Stimulated activated naive CD4-positive, alpha-beta T cell (primary cell): Measurements from ENCODE around the gene ST6GAL2.

Source experiments
- DNase-seq, 6 experiments: peaks; one replicate each; lab custom pipeline; 2025; lab: John Stamatoyannopoulos, UW

The ST6GAL2 gene, protein sequence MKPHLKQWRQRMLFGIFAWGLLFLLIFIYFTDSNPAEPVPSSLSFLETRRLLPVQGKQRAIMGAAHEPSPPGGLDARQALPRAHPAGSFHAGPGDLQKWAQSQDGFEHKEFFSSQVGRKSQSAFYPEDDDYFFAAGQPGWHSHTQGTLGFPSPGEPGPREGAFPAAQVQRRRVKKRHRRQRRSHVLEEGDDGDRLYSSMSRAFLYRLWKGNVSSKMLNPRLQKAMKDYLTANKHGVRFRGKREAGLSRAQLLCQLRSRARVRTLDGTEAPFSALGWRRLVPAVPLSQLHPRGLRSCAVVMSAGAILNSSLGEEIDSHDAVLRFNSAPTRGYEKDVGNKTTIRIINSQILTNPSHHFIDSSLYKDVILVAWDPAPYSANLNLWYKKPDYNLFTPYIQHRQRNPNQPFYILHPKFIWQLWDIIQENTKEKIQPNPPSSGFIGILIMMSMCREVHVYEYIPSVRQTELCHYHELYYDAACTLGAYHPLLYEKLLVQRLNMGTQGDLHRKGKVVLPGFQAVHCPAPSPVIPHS

GRCh38 chr2:106885971-106886915 is at the start of gene ST6GAL2:
ST6GAL2 (minus strand) TSS chr2:106886167; CDS start chr2:106843977, 42,190 bp downstream.
- DNase-seq, result no peak

DNA sequence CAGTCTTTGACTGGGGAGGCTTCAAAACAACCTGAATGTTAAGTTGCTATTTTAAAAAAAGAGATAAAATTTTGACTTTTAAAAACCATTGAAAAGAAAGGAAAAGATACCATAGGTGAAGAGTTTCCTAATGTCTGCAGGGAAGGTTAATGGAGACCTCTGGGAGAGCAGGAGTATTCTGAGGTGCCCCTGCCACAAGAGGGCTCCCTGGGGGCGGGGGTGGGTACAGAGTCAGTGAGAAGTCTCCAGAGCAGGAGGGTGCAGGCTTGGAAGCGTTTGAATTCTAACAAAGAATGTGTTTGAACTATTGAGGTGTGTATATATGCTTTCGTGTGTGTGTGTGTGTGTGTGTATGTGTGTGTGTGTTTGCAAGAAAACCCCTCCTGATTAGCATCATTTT is 46.7 kb upstream of the ST6GAL2 start:
- no peak for DNase-seq

GRCh38 chr2:106931717-106932335 is 45.9 kb upstream of the ST6GAL2 start:
- no peak for DNase-seq

GRCh38 chr2:106921451-106921850 is 35.5 kb upstream of the ST6GAL2 start:
- DNase-seq, result no peak

- DNase-seq, result no peak
Observed at GRCh38 chr2:106919012-106919411, 33.0 kb upstream of the ST6GAL2 start.

DNA sequence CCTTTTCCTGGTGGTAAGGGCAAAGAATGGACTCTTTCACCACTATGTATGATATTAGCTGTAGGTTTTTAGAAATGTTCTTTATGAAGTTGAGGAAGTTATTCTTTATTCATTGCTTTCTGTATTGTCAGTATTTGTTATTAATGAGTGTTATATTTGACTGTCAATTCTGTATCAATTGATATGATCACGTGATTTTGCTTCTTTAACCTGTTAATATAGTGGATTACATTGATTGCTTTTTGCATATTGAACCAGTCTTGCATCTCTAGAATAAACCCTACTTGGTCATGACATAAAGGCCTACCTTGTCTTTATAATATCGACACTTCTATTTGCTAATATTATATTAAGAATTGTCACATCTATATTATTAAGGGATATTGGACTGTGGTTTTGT is 18.3 kb upstream of the ST6GAL2 start:
- no peak for DNase-seq

- DNase-seq, result no peak
Observed at GRCh38 chr2:106899786-106900530, 14.0 kb upstream of the ST6GAL2 start.

DNA sequence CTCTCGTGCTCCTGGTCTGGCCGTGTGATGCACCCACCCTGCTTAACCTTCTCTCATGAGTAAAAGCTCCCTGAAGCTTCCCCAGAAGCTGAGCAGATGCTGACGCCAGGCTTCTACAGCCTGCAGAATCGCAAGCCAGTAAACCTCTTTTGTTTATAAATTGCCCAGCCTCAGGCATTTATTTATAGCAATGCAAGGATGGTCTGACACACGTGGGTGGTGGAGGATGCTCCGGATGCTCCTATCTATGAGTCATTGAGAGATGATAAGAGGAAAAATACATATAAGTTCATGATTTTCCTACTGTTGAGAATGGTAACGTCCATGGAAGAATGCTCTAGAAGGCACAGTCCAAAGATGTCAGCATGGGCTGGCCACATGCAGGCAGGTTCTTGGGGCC is 8.6 kb upstream of the ST6GAL2 start:
- no peak for DNase-seq

- no peak for DNase-seq
Observed at GRCh38 chr2:106892048-106892447, 6.1 kb upstream of the ST6GAL2 start.

GRCh38 chr2:106890606-106891005 is 4.6 kb upstream of the ST6GAL2 start:
- DNase-seq, result no peak

DNA sequence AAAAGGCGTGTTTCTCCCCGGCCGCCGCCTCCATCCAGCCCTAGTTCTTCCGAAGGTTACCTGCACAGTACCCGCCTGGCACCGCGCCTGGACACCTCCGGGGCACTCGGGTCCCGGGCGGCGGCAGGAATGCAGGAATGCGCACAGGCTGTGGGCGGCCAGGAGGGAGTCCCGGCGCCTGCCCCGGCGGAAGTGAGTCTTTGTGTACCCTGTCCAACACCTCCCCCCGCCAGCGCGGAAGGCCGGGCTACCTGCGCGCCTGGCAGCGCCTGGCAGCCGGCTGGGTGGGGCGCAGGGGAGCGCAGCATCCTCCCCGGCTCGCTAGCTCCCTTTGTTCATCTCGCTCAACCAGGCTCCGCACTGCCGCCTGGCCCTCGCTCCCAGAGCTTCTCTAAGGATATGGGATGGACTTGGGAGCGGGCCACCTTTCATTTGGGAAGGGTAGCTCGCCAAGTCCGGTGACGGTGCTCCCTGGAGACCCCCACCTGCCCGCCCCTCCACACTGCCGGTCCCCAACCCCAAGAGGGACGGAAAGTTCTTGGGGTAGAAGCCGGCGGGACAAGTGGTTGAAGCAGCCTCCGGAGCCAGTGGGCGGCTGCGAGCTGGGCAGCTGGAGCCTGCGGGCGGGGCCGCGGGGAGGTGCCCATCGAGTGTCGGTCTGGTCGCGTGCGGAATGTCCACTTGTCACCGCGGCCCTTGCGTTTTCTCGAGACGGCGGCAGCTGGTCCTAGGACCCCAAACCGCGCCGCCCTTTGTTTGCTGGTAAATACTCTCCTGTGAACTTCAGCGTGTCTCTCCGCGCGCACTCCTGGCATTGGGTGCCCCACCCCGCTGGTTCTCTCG is 1.2 kb upstream of the ST6GAL2 start:
- DNase-seq, result no peak

DNA sequence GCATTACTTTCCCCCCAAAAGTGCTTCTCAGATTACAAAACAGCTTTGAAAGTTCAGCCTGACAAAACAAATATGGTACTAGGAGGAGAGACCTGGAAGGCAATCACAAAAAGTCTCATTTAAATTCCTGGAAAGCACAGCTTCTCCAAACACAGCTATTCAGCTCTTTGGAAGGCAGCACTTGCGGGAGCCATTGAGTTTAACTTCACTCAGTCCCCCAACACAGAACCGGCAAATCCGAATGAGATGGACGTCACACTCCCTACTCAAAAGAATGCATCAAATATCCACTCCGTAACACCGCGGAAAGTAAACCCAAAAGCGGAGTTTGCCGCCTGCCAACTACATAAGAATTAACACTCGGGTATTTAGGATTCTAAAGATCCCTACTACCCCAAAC is 638 bp downstream of the ST6GAL2 start:
- DNase-seq, result no peak

DNA sequence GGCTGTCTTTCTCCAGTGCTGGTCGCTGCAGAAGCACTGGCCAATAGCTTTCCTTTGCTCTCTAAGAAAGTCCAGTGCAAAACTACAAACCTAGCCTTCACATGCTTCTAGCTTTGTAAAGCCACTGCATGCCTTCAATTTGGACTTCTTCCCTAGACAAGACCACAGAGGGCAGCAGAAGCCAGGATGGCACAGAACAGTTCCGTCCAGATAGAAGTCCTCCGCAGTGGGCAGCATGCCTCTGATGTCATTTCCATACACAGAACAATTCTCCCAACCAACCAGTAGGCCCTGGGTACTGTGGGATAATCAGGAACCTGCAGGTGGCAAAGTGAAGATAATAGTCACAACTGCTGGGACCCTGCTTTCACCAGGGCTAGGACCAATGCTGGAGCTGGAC is 3.3 kb downstream of the ST6GAL2 start:
- no peak for DNase-seq

DNA sequence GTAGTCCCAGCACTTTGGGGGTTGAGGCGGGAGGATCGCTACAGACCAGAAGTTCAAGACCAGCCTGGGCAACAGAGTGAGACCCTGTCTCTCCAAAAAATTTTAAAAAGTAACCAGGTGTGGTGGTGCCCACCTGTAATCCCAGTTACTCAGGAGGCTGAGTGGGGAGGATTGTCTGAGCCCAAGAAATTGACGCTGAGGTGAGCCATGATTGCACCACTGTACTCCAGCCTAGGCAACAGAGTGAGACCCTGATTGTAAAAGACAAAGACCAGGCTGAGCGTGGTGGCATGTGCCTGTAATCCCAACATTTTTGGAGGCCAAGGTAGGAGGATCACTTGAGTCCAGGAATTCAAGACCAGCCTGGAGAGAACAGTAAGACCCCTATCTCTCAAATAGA is 7.8 kb downstream of the ST6GAL2 start:
- no peak for DNase-seq

DNA sequence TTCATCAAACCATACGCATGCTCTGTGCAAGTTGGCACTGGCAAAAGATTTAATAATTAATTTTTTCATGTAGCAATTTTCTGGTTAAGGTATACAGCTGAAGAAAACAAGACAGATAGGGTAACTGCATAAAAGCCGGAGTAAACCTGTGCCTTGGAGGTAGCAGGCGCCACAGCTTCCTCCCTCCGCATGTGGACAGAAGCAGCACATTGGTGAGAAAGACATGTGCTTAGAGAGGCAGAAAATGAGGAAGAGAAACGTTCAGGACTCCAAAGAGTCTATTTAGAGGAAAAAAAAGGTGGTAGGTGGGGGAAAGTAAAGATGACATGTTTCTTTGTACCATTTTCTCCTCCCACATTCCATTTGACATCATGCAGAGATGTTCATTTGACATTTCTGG is 9.3 kb downstream of the ST6GAL2 start:
- DNase-seq, result no peak

GRCh38 chr2:106869512-106870275 is 16.3 kb downstream of the ST6GAL2 start:
- no peak for DNase-seq

DNA sequence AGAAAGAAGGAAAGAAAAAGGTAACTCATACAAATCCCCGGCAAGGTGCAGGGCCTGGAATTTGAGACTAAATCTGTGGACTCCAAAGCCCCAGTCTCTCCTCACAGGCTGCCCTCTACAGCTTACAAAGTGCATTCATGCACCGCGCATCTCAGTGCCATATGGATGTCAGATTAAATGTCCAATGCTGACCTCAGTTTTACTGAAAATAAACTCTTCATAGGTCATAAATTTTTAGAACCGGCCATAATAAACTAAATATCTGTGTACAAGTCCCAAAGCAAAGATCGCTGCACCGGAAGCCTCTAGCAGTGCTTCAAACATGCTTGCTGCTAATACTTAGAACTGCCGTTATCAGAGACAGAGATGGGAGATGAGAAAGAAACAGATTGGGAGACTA is 17.7 kb downstream of the ST6GAL2 start:
- no peak for DNase-seq

DNA sequence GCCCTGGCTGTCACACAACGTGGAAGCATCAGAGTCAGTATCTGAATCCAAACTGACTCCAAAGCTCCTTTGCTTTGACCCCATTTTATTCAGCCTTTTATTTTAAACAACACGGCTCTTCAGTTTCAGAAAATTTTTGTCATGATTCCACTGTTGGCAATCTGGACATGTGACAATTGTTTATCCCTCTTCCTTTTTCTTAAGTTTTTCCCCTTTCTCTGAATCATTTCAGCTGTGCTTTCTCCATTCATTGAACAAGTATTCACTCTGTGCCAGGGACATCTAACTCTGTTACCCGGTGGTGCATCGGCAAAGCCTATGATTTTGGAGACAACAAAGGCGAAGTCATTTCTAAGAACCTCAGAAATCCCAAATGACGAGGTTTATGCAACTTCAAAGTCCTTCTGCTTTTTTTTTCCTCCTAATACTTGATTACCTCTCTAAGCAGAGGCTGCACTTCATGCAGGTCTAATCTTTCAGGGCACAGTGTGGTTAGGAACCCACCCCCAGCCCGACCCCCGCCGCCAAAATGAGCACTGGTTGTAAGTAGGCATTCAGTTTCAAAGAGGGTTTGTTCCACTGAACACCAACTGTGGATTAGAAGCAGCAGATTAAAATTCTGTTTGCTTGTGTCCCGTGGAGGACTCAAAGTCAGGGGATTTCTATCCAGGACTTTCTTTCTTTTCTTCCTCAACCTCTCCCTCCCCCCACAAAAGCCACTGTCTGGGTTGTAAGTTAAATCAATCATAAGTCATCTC is 18.6 kb downstream of the ST6GAL2 start:
- no peak for DNase-seq

DNA sequence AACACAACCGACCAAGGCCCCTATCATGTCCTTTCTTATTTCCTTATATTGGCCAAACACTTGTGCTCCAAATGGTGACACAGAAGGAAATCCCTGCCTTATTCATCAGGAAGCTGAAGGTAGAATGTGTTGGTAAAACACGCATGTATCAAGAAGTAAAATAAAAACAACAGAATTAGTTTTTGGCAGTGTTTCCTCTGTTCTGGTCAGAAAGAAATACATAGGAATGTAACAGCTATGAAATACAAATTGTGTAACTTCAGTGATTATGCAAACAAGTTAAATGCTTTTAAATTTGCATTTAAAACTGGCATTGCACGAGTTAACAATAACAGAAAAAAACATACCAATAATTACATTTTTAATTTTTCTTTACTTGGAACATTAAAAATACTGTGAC is 19.3 kb downstream of the ST6GAL2 start:
- DNase-seq, result no peak
